Fibroblast of pulmonary artery (primary cell): ENCODE measurements around the gene TRIM37.
"Not testable (repeated sequence)": the region's sequence is repeated elsewhere in the genome, so short reads cannot be mapped to it uniquely, and the experiment has no call there.

Experiments
- DNase-seq: peaks from one replicate; pipeline ENCODE4 v3.0.0-alpha.2; 2010; ENCODE audit warnings: low read depth
- H3K4me3 ChIP-seq: replicated peaks from 2 replicates; pipeline ENCODE4 v1.5.1; 2011; ENCODE audit warnings: low read depth, mild to moderate bottlenecking, control low read depth, low read length, moderate library complexity
- TF ChIP-seq, protein P1 (sequence below): IDR thresholded peaks from 2 replicates; pipeline ENCODE4 v1.5.1; 2011; ENCODE audit warnings: mild to moderate bottlenecking, control low read depth, low read length, inconsistent platforms; ENCODE audit errors: missing control alignments

Gene TRIM37

DNA sequence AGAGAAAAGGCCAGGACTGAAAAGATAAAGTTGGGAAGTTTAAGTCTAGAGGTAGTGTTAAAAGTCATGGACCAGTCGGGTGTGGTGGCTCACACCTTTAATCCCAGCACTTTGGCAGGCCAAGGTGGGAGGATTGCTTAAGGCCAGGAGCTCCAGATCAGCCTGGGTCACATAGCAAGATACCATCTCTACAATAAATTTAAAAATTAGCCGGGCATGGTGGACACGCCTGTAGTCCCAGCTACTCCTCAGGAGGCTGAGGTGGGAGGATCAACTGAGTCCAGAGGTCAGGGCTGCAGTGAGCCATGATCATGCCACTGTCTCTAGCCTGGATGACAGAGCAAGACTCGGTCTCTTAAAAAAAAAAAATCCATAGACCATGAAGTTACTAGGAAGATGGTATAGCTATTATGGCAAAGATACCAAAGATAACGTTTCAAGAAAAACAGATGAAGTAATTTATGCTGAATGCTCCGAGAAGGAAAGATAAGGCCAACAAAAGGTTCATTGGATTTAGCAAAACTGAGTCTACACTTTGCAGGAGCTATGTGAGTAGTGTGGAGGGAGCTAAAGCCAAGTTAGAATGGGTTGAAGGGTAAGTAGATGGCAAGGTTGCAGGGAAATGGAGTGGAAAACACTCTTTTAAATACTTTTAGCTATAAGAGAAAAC lies 11.7 kb downstream of the TRIM37 start:
- H3K4me3 ChIP-seq: no peak overlapping the region
- TF ChIP-seq, protein P1, sequence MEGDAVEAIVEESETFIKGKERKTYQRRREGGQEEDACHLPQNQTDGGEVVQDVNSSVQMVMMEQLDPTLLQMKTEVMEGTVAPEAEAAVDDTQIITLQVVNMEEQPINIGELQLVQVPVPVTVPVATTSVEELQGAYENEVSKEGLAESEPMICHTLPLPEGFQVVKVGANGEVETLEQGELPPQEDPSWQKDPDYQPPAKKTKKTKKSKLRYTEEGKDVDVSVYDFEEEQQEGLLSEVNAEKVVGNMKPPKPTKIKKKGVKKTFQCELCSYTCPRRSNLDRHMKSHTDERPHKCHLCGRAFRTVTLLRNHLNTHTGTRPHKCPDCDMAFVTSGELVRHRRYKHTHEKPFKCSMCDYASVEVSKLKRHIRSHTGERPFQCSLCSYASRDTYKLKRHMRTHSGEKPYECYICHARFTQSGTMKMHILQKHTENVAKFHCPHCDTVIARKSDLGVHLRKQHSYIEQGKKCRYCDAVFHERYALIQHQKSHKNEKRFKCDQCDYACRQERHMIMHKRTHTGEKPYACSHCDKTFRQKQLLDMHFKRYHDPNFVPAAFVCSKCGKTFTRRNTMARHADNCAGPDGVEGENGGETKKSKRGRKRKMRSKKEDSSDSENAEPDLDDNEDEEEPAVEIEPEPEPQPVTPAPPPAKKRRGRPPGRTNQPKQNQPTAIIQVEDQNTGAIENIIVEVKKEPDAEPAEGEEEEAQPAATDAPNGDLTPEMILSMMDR: no peak
- no peak for DNase-seq

GRCh38 chr17:59093702-59094231 lies 12.9 kb downstream of the TRIM37 start:
- TF ChIP-seq, protein P1: no peak
- H3K4me3 ChIP-seq: peak overlapping the region; percentile 36
- DNase-seq: peak; percentile 98

- peak overlapping the region; percentile 36 for H3K4me3 ChIP-seq
- TF ChIP-seq, protein P1: no peak
- no peak for DNase-seq
Measured at GRCh38 chr17:59093145-59093701, 13.5 kb downstream of the TRIM37 start.

- DNase-seq, H3K4me3 ChIP-seq: not testable (repeated sequence)
Measured at GRCh38 chr17:59090593-59090992, 16.1 kb downstream of the TRIM37 start.

DNA sequence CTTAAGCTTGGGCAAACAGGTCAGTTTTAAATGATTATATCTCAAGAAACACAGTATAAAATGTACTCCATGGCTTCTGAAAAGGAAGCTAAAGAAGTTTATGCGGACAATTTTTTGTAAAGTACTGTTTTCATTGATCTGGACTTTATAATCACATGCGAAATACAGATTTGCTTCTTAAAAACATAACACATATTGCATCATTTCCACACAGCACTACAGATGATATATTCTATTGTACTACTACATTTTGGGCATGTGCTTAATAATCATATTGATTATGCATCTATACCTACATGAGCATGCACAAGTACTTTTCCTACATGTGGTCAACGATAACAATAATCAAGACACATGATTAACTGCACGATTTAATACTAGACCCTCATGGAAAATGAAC lies 22.5 kb downstream of the TRIM37 start:
- no peak overlapping the region for H3K4me3 ChIP-seq
- DNase-seq: no peak
- TF ChIP-seq, protein P1: no peak

DNA sequence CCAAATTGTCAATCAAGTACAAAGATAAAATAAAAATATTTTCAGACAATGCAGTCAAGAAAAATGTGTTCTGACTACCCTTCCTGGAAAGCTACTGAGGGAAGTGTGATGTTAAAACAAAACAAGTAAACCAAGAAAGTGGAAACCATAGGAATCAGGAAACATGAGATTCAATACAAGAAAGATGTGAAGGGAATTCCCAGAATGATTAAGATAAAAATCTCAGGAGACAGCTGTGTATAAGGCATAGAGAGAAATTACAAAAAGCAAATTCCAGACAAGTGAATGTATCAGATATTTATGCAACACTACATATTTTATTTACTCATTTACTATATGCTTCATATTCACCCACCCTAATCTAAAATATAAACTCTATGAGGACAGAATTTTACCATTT lies 32.2 kb downstream of the TRIM37 start:
- H3K4me3 ChIP-seq: no peak overlapping the region
- peak; percentile 82 for DNase-seq
- TF ChIP-seq, protein P1: no peak

GRCh38 chr17:59073972-59074371 lies 32.7 kb downstream of the TRIM37 start:
- no peak overlapping the region for H3K4me3 ChIP-seq
- peak; percentile 37 for DNase-seq
- TF ChIP-seq, protein P1: no peak
